Natural killer cell treated with Interleukin-12 subunit alpha and Interleukin-12 subunit beta and Interleukin-15 and Interleukin-18, amount 100 ng/mL, for 72 hours (primary cell): ENCODE results near the gene SDF2L1. TPM values are rescaled to one million over a fixed set of nuclear protein-coding genes. Genes with fewer than 3 reads are reported as not detected.

Experiments
- ATAC-seq, 2 donors: fragments of 150-1000 bp; cut with Tn5 transposase in 1 of 2; sonication (Bioruptor Pico), chemical (Tn5 transposase) in 1 of 2; 2 replicates each; pipeline ENCODE4 v1.10.0; 2021
- DNase-seq: peaks from one replicate; pipeline ENCODE4 v3.0.0; 2022; ENCODE audit warnings: low spot score
- H3K27ac Mint-ChIP-seq, 2 donors: 1 replicate in 1 of 2; 2 replicates in 1 of 2; pipeline ENCODE4 v1.8.0; 2022; ENCODE audit warnings: mixed read lengths in 2 of 2, mild to moderate bottlenecking in 1 of 2, moderate library complexity in 1 of 2
- H3K27me3 Mint-ChIP-seq, 2 donors: 1 replicate in 1 of 2; 2 replicates in 1 of 2; pipeline ENCODE4 v1.8.0; 2022; ENCODE audit warnings: mixed read lengths in 2 of 2
- H3K36me3 Mint-ChIP-seq: one replicate; pipeline ENCODE4 v1.8.0; 2022; ENCODE audit warnings: mixed read lengths
- H3K4me1 Mint-ChIP-seq, 2 donors: 1 replicate in 1 of 2; 2 replicates in 1 of 2; pipeline ENCODE4 v1.8.0; 2022; ENCODE audit warnings: low read depth in 2 of 2, mixed read lengths in 2 of 2, mild to moderate bottlenecking in 1 of 2
- H3K4me3 Mint-ChIP-seq: one replicate; pipeline ENCODE4 v1.8.0; 2022; ENCODE audit warnings: mixed read lengths
- H3K9me3 Mint-ChIP-seq: 2 replicates; pipeline ENCODE4 v1.8.0; 2022; ENCODE audit warnings: mixed read lengths
- total RNA-seq, 2 donors: library from RNA; stranded (reverse); gene quantifications; one replicate each; pipeline ENCODE4 v1.2.3, GENCODE V29; 2022

Gene SDF2L1
- total RNA-seq, 2 donors from 2014 or later: 102 to 127 TPM

DNA sequence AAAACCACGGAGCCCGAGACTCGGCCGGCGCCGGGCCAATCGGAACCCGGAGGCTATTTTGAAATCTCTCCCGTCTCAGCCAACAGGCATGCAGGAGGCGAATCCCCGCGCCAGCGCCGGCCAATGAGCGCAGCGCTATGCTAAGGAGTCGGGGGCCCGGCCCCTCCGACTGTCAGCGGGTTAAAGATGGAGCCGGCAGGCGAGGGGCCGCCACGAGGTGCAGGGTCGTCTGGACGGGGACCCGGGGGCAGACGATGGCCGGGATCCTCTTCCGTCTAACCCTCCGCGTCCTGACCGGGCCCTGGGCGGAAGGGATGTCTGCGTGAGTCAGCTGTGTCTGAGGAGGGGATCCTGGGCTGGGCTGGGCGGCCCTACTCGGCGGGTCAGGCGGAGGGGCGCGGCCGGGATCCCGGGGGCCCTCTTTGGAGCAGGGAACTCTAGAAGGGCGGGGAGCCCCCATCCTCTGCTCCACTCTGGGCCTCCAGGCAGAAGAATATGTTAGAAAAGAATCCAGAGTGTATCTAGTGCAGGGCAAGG, 10.0 kb downstream of the SDF2L1 start:
- Mint-ChIP-seq H3K27ac (peak overlapping the region; percentile 71 to 87), H3K27me3 (no peaks in the 10 kb centered on the region)
- ATAC-seq: peak; percentile 98

GRCh38 chr22:21652547-21653545, 10.7 kb downstream of the SDF2L1 start:
- H3K4me3 Mint-ChIP-seq: peak overlapping the region; percentile 82
- H3K36me3 Mint-ChIP-seq: no peaks in the 10 kb centered on the region
- peak overlapping the region; percentile 71 to 87 for H3K27ac Mint-ChIP-seq
- H3K4me1 Mint-ChIP-seq: peaks cover 29 to 34% of the 10 kb centered on the region in 2 donors
- H3K9me3 Mint-ChIP-seq: no peaks in the 10 kb centered on the region
- H3K27me3 Mint-ChIP-seq: no peaks in the 10 kb centered on the region
- ATAC-seq (no peak), DNase-seq (peak; percentile 52)

More for the DNA sequence above, 10.0 kb downstream of the SDF2L1 start:
- Mint-ChIP-seq H3K36me3 (no peaks in the 10 kb centered on the region), H3K4me1 (peaks cover 28 to 33% of the 10 kb centered on the region in 2 donors), H3K4me3 (peak overlapping the region; percentile 82), H3K9me3 (no peaks in the 10 kb centered on the region)
- peak; percentile 91 for DNase-seq

GRCh38 chr22:21657020-21657359, 14.9 kb downstream of the SDF2L1 start:
- Mint-ChIP-seq H3K27ac (peak overlapping the region; percentile 56 to 83), H3K4me1 (peaks cover 12 to 19% of the 10 kb centered on the region in 2 donors), H3K36me3 (no peaks in the 10 kb centered on the region), H3K27me3 (no peaks in the 10 kb centered on the region), H3K4me3 (peak overlapping the region; percentile 83), H3K9me3 (no peaks in the 10 kb centered on the region)
- DNase-seq (no peak), ATAC-seq (no peak)

GRCh38 chr22:21657360-21658032, 15.4 kb downstream of the SDF2L1 start:
- Mint-ChIP-seq H3K27ac (peak overlapping the region; percentile 56 to 83), H3K4me1 (peaks cover 12 to 16% of the 10 kb centered on the region in 2 donors)

DNA sequence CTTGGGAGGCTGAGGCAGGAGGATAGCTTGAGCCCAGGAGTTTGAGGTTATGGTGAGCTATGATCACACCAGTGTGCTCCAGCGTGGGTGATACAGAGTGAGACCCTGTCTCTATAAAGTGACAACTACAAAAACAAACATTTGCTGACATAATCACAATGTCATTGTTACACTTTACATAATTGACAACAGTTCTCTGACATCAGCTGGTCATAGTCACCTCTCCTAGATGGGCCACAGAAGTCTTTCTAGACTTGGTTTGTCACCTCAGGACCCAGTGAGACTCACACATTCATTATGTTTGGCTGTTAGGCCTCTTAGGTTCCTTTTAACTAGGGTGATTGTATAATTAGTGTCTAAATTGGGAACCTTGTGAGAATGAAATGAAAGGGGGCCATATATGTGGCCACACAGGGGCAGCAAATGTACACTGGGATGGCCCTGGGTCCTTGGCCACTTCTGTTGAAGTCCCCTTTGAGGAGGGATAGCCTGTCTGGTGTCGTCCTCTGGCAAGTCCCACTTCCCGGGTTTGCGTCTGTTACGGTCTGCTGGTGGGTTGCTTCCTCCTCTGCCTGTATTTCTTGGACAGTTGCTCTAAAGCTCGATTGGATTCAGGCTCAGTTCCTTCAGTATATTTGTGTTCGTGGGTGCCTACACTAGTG, 17.9 kb downstream of the SDF2L1 start:
- DNase-seq: no peak
- H3K36me3 Mint-ChIP-seq: no peaks in the 10 kb centered on the region
- peaks cover 14 to 21% of the 10 kb centered on the region in 2 donors for H3K4me1 Mint-ChIP-seq
- no peak overlapping the region for H3K4me3 Mint-ChIP-seq
- no peak for ATAC-seq
- H3K27me3 Mint-ChIP-seq: no peaks in the 10 kb centered on the region
- no peak overlapping the region for H3K27ac Mint-ChIP-seq
- no peaks in the 10 kb centered on the region for H3K9me3 Mint-ChIP-seq

More at GRCh38 chr22:21657360-21658032, 15.4 kb downstream of the SDF2L1 start:
- DNase-seq (peak; percentile 93), ATAC-seq (peak; percentile 95 to 97)
- Mint-ChIP-seq H3K27me3 (no peaks in the 10 kb centered on the region), H3K9me3 (no peaks in the 10 kb centered on the region), H3K36me3 (no peaks in the 10 kb centered on the region), H3K4me3 (peak overlapping the region; percentile 83)

- ATAC-seq (no peak), DNase-seq (no peak)
- no peak overlapping the region for H3K27ac Mint-ChIP-seq
- H3K27me3 Mint-ChIP-seq: no peaks in the 10 kb centered on the region
- peaks cover 18 to 25% of the 10 kb centered on the region in 2 donors for H3K4me1 Mint-ChIP-seq
- no peak overlapping the region for H3K4me3 Mint-ChIP-seq
- H3K36me3 Mint-ChIP-seq: no peaks in the 10 kb centered on the region
- H3K9me3 Mint-ChIP-seq: no peaks in the 10 kb centered on the region
Measured at GRCh38 chr22:21660904-21661303, 18.8 kb downstream of the SDF2L1 start.

DNA sequence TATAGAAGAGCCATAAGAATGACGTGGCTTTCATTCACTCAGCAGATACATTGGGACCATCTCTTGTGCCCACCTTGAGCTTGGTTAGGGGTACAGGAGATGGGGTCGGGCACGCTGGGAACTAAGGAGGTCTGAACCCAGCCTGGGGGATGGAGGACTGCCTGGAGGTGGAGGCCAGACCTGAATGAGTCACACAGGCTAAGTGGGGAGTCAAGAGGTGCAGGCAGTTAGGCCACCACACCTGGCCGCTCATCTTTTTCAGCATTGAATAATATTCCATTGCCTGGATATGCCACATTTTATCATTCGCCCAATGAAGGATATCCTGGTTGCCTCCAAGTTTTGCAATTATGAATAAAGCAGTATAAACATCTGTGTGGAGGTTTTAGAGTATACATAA, 19.9 kb downstream of the SDF2L1 start:
- no peaks in the 10 kb centered on the region for H3K27me3 Mint-ChIP-seq
- H3K9me3 Mint-ChIP-seq: no peaks in the 10 kb centered on the region
- ATAC-seq: no peak
- DNase-seq: no peak
- H3K27ac Mint-ChIP-seq: no peak overlapping the region
- H3K36me3 Mint-ChIP-seq: no peaks in the 10 kb centered on the region
- peaks cover 11 to 18% of the 10 kb centered on the region in 2 donors for H3K4me1 Mint-ChIP-seq
- H3K4me3 Mint-ChIP-seq: no peak overlapping the region

GRCh38 chr22:21663738-21664137, 21.6 kb downstream of the SDF2L1 start:
- H3K27me3 Mint-ChIP-seq: no peaks in the 10 kb centered on the region
- H3K36me3 Mint-ChIP-seq: no peaks in the 10 kb centered on the region
- peaks cover 22 to 23% of the 10 kb centered on the region in 2 donors for H3K4me1 Mint-ChIP-seq
- peak overlapping the region; percentile 24 for H3K4me3 Mint-ChIP-seq
- DNase-seq (no peak), ATAC-seq (no peak)
- peak overlapping the region in 1 of 2 donors; percentile 13 for H3K27ac Mint-ChIP-seq
- no peaks in the 10 kb centered on the region for H3K9me3 Mint-ChIP-seq

- ATAC-seq (no peak), DNase-seq (no peak)
- H3K27me3 Mint-ChIP-seq: no peaks in the 10 kb centered on the region
- peak overlapping the region; percentile 88 to 98 for H3K27ac Mint-ChIP-seq
- H3K9me3 Mint-ChIP-seq: no peaks in the 10 kb centered on the region
- no peaks in the 10 kb centered on the region for H3K36me3 Mint-ChIP-seq
- H3K4me3 Mint-ChIP-seq: peak overlapping the region; percentile 92
- peaks cover 29 to 30% of the 10 kb centered on the region in 2 donors for H3K4me1 Mint-ChIP-seq
Measured at GRCh38 chr22:21665047-21665851, 23.1 kb downstream of the SDF2L1 start.

- Mint-ChIP-seq H3K36me3 (no peaks in the 10 kb centered on the region), H3K27ac (peak overlapping the region; percentile 88 to 98), H3K4me3 (peak overlapping the region; percentile 92), H3K4me1 (peaks cover 28 to 30% of the 10 kb centered on the region in 2 donors), H3K27me3 (no peaks in the 10 kb centered on the region), H3K9me3 (no peaks in the 10 kb centered on the region)
- no peak for DNase-seq
- ATAC-seq: no peak
Measured at GRCh38 chr22:21666786-21667185, 24.7 kb downstream of the SDF2L1 start.

GRCh38 chr22:21669026-21669425, 26.9 kb downstream of the SDF2L1 start:
- Mint-ChIP-seq H3K27ac (no peak overlapping the region), H3K27me3 (no peaks in the 10 kb centered on the region), H3K4me1 (peaks cover 30 to 32% of the 10 kb centered on the region in 2 donors), H3K9me3 (no peaks in the 10 kb centered on the region), H3K4me3 (no peak overlapping the region), H3K36me3 (no peaks in the 10 kb centered on the region)
- peak; percentile 1 for DNase-seq
- ATAC-seq: no peak

DNA sequence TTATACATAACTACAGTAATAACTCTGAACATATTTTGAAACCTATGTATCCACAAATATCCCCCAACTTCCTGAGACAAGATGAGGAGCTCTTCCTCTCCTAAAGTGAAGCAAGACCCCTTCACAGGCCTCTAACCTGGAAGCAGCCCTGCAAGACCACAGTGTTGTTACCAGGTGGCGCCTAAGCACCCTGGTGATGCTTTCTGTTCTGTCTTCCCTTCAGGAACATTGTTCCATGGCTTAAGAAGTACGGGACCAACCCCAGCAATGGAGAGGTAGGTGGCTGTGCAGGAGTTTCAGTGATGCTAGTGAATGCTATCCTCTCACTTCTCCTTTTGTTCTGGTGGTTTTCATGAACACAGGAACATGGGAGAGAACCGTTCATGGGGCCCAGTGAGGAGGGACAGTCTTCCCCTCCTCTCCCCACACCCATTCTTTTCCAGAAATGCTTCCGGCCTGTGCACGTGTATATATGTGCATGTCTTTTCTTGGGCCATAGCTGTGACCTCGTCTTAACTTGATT, 30.1 kb downstream of the SDF2L1 start:
- no peak overlapping the region for H3K4me3 Mint-ChIP-seq
- DNase-seq (no peak), ATAC-seq (no peak)
- peaks cover 19 to 25% of the 10 kb centered on the region in 2 donors for H3K4me1 Mint-ChIP-seq
- H3K9me3 Mint-ChIP-seq: no peaks in the 10 kb centered on the region
- H3K27me3 Mint-ChIP-seq: no peaks in the 10 kb centered on the region
- no peaks in the 10 kb centered on the region for H3K36me3 Mint-ChIP-seq
- no peak overlapping the region for H3K27ac Mint-ChIP-seq
